Heart left ventricle (tissue), 13 donors: Measurements from ENCODE around the gene HIPK2.

Experiments used
- CTCF ChIP-seq, 12 donors: fragments of 200-600 bp; sonication (generic) in 4 of 12; IDR thresholded peaks; one replicate each; pipeline versions ENCODE4 v1.5.0 to v1.8.0; 2018 to 2022; ENCODE audit warnings: antibody characterized with exemption in 12 of 12, mild to moderate bottlenecking in 5 of 12
- POLR2A ChIP-seq, 2 donors: fragments of 450-650 bp; IDR thresholded peaks; one replicate each; pipeline ENCODE4 v1.6.1; 2017; ENCODE audit warnings: antibody characterized with exemption in 2 of 2, mild to moderate bottlenecking in 2 of 2, moderate library complexity in 2 of 2
- donor health status: ischemic (EF 13 %, LVEDD 7.1; RV severe dilation, severe dysfunction).
- donor health status: DM: no; HTN: yes; CAD: no.
- donor health status: DM: no; HTN: no; CAD: no.
- donor health status: ischemic (EF 25% LVEDD 6.9; RV normal size, moderate dysfunction).
- donor health status: ischemic (EF 25% LVEDD 5.7; RV mildly dilated, moderate dysfunction).
- donor health status: ischemic (EF 35%, LVEDD 5.7; RV mildly dilated, moderate dysfunction).
- donor health status: nonischemic (EF 11% LVEDD 7.7; RV severe dilation, severe dysfunction).
- donor health status: DM: yes; HTN: yes; CAD: no.
- donor health status: PGD.
- donor health status: ischemic (EF 29% LVEDD 5.4; RV normal size, mild dysfunction).
- donor health status: nonischemic (EF 23%, LVEDD 6.1; RV moderate dilation, normal function).

GRCh38 chr7:139746652-139747051 is 31.1 kb downstream of the HIPK2 start:
- no peak for TF ChIP-seq CTCF (IDR thresholded peaks at IDR 0.05)
- TF ChIP-seq POLR2A (IDR thresholded peaks at IDR 0.05), result no peak
